Measurements from ENCODE around the gene MCRS1.

DNA sequence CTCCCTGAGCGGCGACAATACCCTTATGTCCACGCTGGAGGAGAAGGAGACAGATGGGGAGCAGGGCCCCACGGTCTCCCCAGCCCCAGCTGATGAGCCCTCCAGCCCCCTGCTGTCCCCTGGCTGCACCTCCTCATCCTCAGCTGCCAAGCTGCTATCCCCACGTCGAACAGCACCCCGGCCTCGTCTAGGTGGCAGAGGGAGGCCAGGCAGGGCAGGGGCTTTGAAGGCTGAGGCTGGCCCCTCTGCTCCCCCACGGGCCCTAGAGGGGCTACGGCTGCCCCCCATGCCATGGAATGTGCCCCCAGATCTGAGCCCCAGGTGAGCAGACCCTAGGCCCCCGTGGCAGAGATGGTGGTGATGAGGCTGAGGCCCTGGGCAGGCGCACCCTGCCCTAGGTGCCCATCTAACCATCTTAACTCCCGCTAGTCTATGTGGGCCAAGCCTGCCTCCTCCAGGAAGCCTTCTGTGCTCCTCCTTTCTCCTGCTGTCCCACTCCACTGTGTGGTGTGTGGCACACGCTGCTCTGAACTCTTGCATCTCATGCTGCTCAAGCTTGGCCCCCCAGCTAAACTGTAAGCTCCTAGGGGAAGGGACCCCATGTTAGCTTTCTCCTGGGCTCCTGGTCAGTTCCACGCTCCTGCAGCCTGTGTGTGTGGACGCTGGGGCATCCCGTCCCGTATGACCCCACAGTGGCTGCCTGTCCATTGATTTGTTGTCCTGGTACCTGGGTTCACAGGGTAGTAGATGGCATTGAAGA lies 12.1 kb downstream of the MCRS1 start:
- TF ChIP-seq ZNF274 (IDR thresholded peaks at IDR 0.05; ENCODE audit: low read depth, low read length), result no peak
- TF ChIP-seq SUZ12 (IDR thresholded peaks at IDR 0.05; ENCODE audit: extremely low read depth, insufficient read depth, insufficient read length), result no peak

All from NT2/D1 (cell line).